Esophagus muscularis mucosa (tissue), 3 donors: ENCODE results near the gene DCAF6.

Experiments
- POLR2A ChIP-seq: fragments of 450-650 bp; IDR thresholded peaks from one replicate; pipeline ENCODE4 v1.6.1; 2017; ENCODE audit warnings: antibody characterized with exemption, moderate library complexity, mild to moderate bottlenecking, low read depth
- TF ChIP-seq, protein P1 (sequence below), 3 experiments: fragments of 200-600 bp in 2 of 3; fragments of 450-650 bp in 1 of 3; sonication (generic) in 2 of 3; IDR thresholded peaks; one replicate each; pipeline ENCODE4 v1.5.1; 2017 to 2019; ENCODE audit warnings: antibody characterized with exemption in 3 of 3, mild to moderate bottlenecking in 2 of 3, moderate library complexity in 1 of 3

DNA sequence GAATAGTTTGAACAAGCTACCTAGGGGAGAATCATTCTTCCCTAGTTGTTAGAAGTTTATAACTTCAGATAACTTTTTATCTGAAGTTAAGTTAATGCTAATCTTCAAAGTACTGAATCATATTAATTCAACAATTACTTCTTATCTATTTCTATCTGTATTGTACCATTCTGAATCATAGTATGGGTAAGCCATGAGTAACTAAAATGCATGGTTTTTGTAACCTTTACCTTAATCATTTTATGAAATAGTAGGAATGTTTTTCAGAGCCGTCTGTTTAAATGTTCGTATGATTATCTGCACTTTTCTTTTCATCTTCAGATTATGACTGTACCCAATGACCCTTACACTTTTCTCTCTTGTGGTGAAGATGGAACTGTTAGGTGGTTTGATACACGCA is 50.7 kb downstream of the DCAF6 start:
- TF ChIP-seq, protein P1, sequence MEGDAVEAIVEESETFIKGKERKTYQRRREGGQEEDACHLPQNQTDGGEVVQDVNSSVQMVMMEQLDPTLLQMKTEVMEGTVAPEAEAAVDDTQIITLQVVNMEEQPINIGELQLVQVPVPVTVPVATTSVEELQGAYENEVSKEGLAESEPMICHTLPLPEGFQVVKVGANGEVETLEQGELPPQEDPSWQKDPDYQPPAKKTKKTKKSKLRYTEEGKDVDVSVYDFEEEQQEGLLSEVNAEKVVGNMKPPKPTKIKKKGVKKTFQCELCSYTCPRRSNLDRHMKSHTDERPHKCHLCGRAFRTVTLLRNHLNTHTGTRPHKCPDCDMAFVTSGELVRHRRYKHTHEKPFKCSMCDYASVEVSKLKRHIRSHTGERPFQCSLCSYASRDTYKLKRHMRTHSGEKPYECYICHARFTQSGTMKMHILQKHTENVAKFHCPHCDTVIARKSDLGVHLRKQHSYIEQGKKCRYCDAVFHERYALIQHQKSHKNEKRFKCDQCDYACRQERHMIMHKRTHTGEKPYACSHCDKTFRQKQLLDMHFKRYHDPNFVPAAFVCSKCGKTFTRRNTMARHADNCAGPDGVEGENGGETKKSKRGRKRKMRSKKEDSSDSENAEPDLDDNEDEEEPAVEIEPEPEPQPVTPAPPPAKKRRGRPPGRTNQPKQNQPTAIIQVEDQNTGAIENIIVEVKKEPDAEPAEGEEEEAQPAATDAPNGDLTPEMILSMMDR (IDR thresholded peaks at IDR 0.05), result no peak
- TF ChIP-seq POLR2A, result no peak
